ENCODE data around the gene CDC42EP4. TPM values are rescaled to one million over a fixed set of nuclear protein-coding genes. Genes with fewer than 3 reads are reported as not detected.

Gene CDC42EP4
- total RNA-seq, 1 donor from 2014 or later = 41.9 TPM

DNA sequence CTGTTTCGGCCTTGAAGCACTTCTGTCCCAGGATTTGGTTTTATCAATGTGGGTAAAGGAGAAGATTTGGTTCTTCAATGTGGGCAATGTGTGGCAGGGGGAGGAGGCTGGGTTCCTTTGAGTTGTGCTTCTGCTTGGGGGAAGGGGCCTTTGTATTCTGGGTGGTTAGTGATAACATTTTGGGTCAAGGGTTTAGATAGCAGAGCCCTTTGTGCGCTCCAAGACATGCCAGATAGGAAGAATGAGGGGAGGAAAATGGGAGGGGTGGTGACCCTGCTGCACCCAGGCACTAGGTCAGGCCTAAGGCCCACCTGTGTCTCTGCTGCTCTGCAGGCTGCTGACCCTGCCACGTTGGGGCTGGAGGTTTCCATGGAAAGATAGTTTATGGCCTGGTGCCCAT lies 40.0 kb upstream of the CDC42EP4 start:
- no peak for DNase-seq (ENCODE audit: low read depth)
- no peak overlapping the region for H3K4me3 ChIP-seq (ENCODE audit: low read depth, low read length)
- TF ChIP-seq, protein P1, sequence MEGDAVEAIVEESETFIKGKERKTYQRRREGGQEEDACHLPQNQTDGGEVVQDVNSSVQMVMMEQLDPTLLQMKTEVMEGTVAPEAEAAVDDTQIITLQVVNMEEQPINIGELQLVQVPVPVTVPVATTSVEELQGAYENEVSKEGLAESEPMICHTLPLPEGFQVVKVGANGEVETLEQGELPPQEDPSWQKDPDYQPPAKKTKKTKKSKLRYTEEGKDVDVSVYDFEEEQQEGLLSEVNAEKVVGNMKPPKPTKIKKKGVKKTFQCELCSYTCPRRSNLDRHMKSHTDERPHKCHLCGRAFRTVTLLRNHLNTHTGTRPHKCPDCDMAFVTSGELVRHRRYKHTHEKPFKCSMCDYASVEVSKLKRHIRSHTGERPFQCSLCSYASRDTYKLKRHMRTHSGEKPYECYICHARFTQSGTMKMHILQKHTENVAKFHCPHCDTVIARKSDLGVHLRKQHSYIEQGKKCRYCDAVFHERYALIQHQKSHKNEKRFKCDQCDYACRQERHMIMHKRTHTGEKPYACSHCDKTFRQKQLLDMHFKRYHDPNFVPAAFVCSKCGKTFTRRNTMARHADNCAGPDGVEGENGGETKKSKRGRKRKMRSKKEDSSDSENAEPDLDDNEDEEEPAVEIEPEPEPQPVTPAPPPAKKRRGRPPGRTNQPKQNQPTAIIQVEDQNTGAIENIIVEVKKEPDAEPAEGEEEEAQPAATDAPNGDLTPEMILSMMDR (IDR thresholded peaks at IDR 0.05; ENCODE audit: insufficient read depth, low read length, poor library complexity, severe bottlenecking) = no peak
- H3K36me3 ChIP-seq (ENCODE audit: control insufficient read depth, insufficient read depth, low read length) = no peaks in the 10 kb centered on the region
- peaks cover 2% of the 10 kb centered on the region for H3K27me3 ChIP-seq (ENCODE audit: control insufficient read depth, insufficient read depth, low read length)

DNA sequence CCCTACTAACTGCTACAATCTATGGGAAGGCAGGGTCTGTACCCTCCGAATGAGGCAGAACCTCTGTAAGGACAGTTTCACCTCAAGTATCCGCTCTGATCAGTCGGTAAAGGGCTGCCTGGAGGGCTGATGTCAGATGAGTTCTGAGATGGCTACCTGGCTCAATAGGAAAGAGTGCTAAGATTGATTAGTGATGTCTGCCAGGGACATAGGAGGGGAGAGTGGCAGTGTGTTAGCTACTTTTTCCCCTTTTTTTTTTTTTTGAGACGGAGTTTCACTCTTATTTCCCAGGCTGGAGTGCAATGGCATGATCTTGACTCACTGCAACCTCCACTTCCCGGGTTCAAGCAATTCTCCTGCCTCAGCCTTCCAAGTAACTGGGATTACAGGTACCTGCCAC lies 39.1 kb upstream of the CDC42EP4 start:
- no peak for DNase-seq (ENCODE audit: low read depth)
- peaks cover 2% of the 10 kb centered on the region for H3K27me3 ChIP-seq (ENCODE audit: control insufficient read depth, insufficient read depth, low read length)
- H3K36me3 ChIP-seq (ENCODE audit: control insufficient read depth, insufficient read depth, low read length) = no peaks in the 10 kb centered on the region
- TF ChIP-seq, protein P1 (IDR thresholded peaks at IDR 0.05; ENCODE audit: insufficient read depth, low read length, poor library complexity, severe bottlenecking) = no peak
- H3K4me3 ChIP-seq (ENCODE audit: low read depth, low read length) = no peak overlapping the region

DNA sequence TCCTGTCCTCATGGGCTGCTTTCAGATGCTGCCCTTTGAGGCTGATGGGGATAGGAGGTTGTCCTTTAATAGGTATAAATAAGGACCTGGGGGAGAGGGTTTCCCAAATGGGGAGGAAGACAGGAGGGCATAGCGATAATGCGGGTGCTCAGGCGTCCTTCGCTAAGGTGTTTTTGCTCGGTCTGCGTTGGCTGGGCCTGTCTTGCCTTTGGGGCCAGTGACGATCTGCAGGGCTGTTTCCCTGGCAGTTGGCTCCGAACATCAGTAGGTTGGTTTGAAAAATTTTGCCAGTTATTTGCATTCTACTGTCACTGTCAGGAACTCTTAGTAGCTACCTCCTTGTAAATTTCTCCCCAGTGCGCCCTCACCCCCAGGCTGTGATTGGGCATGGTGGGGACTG lies 37.8 kb upstream of the CDC42EP4 start:
- H3K36me3 ChIP-seq (ENCODE audit: control insufficient read depth, insufficient read depth, low read length) = no peaks in the 10 kb centered on the region
- DNase-seq (ENCODE audit: low read depth) = no peak
- H3K27me3 ChIP-seq (ENCODE audit: control insufficient read depth, insufficient read depth, low read length) = peaks cover 2% of the 10 kb centered on the region
- TF ChIP-seq, protein P1 (IDR thresholded peaks at IDR 0.05; ENCODE audit: insufficient read depth, low read length, poor library complexity, severe bottlenecking) = no peak
- no peak overlapping the region for H3K4me3 ChIP-seq (ENCODE audit: low read depth, low read length)

DNA sequence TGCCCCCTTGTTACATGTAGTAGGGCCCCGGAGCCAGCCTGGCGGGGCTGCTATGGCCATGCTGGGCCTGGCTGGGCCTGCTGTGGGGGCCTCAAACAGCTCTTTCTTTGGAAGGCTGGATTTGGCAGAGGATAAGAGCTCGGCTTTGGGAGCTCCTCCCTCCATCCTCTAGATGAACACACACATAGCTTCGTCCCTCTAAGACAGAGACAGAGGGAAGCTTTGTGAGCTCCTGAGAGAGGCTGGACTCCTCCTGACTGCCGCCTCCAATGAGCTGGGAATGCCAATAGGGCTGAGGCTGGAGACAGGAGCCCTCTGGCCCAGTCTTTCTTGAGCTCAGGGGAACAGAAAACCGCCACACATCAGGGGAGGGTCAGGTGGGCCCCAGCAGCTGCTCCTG lies 37.3 kb upstream of the CDC42EP4 start:
- H3K27me3 ChIP-seq (ENCODE audit: control insufficient read depth, insufficient read depth, low read length) = peaks cover 2% of the 10 kb centered on the region
- H3K36me3 ChIP-seq (ENCODE audit: control insufficient read depth, insufficient read depth, low read length) = no peaks in the 10 kb centered on the region
- TF ChIP-seq, protein P1 (IDR thresholded peaks at IDR 0.05; ENCODE audit: insufficient read depth, low read length, poor library complexity, severe bottlenecking) = no peak
- no peak overlapping the region for H3K4me3 ChIP-seq (ENCODE audit: low read depth, low read length)
- DNase-seq (ENCODE audit: low read depth) = no peak

DNA sequence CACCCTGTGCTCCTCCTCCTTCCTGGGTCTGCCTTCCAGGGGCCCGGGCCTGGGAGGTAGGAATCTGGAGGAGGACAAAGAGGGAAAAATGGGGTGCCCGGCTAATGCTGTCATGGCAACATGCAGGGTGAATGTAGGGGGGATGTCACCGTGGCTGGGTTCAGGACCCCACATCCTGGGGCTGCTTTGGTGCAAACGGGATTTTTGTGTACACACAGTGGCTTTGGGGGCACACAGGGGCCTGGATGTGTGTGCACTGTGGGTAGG lies 37.0 kb upstream of the CDC42EP4 start:
- Histone ChIP-seq H3K36me3 (ENCODE audit: control insufficient read depth, insufficient read depth, low read length) (no peaks in the 10 kb centered on the region), H3K4me3 (ENCODE audit: low read depth, low read length) (no peak overlapping the region), H3K27me3 (ENCODE audit: control insufficient read depth, insufficient read depth, low read length) (peaks cover 2% of the 10 kb centered on the region)
- no peak for DNase-seq (ENCODE audit: low read depth)
- TF ChIP-seq, protein P1 (IDR thresholded peaks at IDR 0.05; ENCODE audit: insufficient read depth, low read length, poor library complexity, severe bottlenecking) = no peak

DNA sequence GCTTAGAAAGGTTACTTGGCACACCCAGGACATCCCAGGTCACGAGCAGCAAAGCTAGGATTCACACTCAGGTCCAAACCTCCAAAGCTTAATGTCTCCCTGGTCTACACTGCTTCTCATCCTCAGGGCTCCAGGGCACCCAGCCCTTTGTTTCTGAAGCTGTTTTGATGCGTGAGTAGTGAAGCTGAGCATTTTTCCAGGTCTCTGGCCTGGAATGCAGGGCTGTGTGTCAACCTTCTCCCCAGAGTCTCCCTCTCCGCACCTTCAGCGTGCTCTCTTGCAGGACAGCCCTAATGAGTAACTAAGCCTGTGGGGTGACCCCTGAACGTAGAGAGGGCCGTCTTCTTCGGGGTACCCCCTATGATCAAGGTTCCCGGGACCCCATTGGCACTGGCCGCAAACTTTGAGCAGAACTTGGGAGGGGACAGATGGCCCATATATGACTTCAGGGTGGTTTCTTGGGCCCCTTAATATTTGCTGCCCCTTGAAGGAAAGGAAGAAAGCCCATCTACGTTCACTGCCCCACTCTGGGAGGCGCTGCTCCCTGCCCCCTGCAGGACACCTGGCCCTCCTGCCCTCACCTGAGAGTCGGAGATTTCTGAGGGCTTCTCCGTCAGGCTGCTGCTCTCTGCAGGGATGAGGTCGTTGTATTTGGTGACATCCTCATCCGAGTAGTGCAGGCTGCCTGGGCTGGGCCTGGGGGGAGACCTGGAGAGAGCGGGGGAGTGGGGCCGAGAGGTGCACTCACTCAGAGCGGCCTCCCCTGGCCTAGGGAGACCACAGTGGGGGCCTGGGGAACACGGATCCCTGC lies 36.4 kb upstream of the CDC42EP4 start:
- DNase-seq (ENCODE audit: low read depth) = no peak
- no peak overlapping the region for H3K4me3 ChIP-seq (ENCODE audit: low read depth, low read length)
- TF ChIP-seq, protein P1 (IDR thresholded peaks at IDR 0.05; ENCODE audit: insufficient read depth, low read length, poor library complexity, severe bottlenecking) = no peak

More for the DNA sequence above, 36.4 kb upstream of the CDC42EP4 start:
- no peaks in the 10 kb centered on the region for H3K36me3 ChIP-seq (ENCODE audit: control insufficient read depth, insufficient read depth, low read length)
- peaks cover 2% of the 10 kb centered on the region for H3K27me3 ChIP-seq (ENCODE audit: control insufficient read depth, insufficient read depth, low read length)
